Esophagus squamous epithelium (tissue), 4 donors: ENCODE results near the gene LYPLA2.

Experiments
- CTCF ChIP-seq, 6 experiments: fragments of 450-650 bp in 4 of 6; fragments of 200-600 bp in 2 of 6; sonication (generic) in 2 of 6; IDR thresholded peaks; one replicate each; pipeline ENCODE4 v1.5.1; 2016 to 2019; ENCODE audit warnings: antibody characterized with exemption in 6 of 6, mild to moderate bottlenecking in 4 of 6, moderate library complexity in 4 of 6
- POLR2A ChIP-seq, 4 donors: fragments of 450-650 bp; IDR thresholded peaks; one replicate each; pipeline ENCODE4 v1.6.1; 2017; ENCODE audit warnings: antibody characterized with exemption in 4 of 4, mild to moderate bottlenecking in 4 of 4, moderate library complexity in 3 of 4

- TF ChIP-seq CTCF (IDR thresholded peaks at IDR 0.05) = no peak
- no peak for TF ChIP-seq POLR2A (IDR thresholded peaks at IDR 0.05)
Observed at GRCh38 chr1:23838401-23838866, 47.5 kb downstream of the LYPLA2 start.
